ENCODE data around the gene C1QTNF8.
"Not testable (repeated sequence)": the region's sequence is repeated elsewhere in the genome, so short reads cannot be mapped to it uniquely, and the experiment has no call there.

C1QTNF8 gene

DNA sequence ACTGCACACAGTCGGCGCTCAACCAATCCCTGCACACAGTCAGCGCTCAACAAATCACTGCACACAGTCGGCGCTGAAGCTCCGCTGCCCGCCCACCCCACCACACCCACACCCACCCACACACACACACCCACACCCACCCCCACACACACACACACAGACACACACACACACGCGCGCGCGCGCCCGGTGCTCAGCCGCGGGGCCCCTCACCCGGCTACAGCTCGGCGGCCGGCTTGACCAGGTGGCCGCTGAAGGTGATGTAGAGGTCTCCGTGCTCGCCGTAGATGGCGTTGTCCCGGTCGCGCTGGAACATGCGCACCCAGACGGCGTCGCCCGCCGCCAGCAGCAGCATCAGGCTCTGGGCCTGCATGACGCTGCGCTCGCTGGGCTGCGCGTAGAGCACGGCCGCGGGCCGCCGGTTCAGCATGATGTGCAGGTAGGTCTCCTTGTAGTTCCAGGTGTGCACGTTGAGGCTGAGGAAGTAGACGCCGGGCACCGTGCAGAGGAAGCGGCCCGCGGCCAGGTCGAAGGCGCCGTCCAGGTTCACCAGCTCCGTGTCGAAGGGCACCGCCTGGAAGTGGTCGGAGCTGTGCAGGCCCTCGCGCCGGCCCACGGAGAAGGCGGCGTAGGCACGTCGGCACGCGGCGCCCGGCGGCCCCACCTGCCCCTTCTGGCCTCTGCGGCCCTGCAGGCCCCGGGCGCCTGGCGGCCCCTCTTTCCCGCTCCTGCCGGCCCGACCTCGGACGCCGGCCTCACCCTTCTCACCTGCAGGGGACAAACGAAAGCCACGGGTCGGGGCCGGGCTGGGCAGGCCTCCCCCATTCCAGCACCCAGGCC, 2.5 kb downstream of the C1QTNF8 start:
- DNase-seq (ENCODE audit: low read depth): no peak

DNA sequence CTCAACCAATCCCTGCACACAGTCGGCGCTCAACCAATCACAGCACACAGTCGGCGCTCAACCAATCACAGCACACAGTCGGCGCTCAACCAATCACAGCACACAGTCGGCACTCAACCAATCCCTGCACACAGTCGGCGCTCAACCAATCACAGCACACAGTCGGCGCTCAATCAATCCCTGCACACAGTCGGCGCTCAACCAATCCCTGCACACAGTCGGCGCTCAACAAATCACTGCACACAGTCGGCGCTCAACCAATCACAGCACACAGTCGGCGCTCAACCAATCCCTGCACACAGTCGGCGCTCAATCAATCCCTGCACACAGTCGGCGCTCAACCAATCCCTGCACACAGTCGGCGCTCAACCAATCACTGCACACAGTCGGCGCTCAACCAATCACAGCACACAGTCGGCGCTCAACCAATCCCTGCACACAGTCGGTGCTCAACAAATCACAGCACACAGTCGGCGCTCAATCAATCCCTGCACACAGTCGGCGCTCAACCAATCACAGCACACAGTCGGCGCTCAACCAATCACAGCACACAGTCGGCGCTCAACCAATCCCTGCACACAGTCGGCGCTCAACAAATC, 3.3 kb downstream of the C1QTNF8 start:
- not testable (repeated sequence) for DNase-seq (ENCODE audit: low read depth)

DNA sequence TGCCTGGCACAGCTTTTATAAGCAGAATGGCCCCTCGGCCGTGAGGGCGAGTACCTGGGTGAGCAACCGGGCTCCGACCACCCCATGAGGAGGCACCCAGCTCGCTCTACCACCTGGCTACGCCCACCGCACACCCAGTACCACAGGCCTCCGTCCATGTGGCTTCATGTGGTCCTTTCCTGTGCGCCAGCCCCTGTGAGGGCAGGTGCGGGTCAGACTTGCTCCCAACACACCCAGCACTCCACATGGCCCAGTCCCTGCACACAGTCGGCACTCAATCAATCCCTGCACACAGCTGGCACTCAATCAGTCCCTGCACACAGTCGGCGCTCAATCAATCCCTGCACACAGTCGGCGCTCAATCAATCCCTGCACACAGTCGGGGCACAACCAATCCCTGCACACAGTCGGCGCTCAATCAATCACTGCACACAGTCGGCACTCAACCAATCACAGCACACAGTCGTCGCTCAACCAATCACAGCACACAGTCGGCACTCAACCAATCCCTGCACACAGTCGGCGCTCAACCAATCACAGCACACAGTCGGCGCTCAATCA, 4.0 kb downstream of the C1QTNF8 start:
- DNase-seq (ENCODE audit: low read depth): no peak

DNA sequence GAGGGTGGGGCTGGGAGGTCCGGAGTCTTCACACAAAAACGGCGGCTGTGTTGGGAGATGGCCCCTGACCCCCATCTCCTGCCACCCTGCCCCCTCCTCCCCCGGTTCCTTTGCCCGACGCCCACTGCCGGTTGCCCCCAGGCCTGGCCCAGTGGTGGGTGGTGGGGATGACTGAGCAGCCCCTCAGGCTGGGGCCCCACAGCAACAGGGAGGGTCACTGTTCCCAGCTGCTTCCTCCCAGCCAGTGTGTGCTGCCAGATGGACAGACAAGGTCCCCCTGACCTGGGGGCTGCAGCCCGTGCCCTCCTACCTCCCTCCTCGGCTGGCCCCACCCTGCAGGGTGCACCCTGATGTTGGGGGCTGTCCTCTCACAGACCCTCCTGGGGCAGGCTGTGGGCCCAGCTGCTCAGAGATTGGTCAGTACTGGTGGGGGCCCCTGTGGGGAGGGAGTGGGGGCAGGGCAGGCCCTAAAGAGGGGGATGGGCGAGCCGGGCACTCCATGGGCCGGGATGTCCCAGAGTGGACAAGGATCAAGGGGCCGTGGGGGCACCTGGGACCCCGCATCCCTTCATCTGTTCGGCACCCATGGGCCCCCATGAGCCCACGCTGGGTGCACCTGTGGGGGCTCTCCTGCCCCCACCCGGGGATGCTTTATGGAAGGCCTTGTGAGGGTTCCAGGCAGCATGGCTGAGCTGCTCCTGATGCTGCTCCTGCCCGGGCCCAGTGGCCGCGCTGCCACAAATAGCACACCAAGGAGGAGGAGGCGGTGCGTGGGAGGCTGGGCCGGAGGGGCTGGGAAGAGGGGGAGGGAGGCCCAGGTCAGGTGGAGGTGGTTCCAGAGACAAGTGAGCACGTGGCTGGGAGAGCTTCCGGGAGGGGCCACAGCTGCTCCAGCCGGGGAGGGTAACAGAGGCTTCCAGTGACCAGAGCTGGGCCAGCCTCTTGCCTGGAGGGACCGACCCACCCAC, 5.1 kb downstream of the C1QTNF8 start:
- DNase-seq (ENCODE audit: low read depth): no peak

DNA sequence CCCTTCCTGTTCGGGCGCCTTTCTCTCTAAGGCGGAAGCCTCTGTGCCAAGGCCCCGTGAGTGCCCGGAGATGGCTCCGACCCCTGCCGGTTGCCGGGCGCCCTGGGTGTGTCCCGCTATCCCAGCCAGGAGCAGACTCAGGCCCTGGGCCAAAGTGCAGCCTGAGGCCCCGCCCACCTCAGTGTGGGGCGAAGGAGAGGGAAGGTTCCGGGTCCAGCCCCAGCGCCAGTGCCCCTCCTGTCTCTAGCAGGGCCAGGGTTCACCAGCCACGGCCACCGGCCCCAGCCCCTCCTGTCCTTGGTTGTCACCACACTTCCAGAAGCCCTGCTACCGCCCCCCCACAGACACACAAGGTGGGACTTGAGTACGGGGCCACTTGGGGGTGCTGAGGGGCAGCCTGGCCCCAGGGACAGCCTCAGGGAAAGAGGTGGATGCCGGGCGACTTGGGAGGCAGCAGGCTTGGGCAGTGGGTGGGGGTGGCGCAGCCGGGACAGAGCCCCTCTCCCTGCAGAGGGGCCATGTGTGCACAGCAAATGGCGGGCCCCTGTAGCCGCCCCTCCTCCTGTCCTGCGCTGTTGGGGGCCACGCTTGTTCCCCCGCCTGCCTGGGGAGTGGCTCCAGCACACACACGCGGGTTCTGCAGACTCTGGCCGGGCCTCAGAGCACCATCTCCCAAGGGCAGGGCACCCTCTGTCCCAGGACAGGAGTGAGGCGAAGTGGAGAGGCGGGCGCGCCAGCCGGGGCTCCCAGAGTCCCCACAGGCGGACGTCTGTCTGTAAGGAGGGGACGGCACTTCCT, 6.0 kb downstream of the C1QTNF8 start:
- no peak for DNase-seq (ENCODE audit: low read depth)

DNA sequence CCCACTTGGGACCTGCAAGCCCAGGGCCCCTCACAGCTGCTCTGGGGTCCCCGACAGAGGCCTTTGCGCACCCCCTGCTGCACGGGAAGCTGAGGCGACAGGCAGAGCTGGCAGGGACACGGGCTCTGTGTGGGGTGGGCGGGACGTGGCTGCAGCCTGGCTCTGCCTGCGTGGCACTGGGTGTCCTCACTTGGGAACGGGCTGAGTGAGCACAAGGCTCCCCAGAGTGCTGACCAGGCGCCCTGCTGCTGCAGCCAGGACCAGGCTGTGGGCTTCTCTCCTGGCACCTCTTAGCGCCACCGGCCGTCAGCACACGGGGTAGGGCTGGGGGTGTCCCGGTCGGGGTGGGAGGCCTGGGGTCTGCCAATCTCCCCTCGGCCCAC, 6.6 kb downstream of the C1QTNF8 start:
- DNase-seq (ENCODE audit: low read depth): no peak

DNA sequence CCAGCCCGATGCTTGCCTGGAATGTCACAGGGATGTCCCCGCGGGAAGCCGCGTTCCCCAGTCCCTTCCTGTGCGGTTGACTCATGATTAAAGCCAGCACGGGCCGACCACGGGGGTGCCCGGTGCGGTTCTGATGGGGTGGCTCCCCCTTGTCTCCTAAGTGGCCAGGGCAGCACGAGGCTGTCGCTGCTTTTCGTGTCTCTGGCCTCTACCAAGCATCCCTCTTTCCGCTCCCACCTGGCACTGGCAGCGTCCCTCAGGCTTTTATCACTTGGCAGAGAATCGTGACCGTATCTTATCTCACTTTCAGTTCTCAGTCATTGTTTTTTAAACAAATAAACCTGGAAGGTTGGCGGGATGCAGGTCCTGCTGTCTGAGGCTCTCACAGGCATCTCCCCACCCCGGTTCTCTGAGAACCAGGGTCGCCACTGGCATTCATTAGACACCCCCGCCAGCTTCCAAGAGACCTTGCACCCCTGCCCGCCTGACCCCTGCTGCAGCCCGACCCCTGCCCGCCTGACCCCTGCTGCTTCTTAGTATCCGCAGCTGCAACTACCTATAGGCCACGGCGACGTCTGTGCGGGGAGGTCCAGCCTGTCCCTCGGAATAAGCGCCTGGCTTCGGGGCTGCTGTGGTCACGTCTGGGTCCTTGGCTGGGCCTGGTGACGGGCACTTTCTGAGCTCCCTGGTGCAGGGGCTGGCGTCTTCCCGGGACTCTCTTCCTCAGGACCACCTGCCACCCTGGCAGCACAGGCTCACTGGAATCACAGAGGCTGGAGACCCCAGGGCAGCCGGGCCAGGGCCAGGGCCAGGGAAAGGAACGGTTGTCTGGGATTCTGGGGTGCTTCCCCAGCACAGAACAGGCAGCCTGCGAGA, 7.5 kb downstream of the C1QTNF8 start:
- no peak for DNase-seq (ENCODE audit: low read depth)

DNA sequence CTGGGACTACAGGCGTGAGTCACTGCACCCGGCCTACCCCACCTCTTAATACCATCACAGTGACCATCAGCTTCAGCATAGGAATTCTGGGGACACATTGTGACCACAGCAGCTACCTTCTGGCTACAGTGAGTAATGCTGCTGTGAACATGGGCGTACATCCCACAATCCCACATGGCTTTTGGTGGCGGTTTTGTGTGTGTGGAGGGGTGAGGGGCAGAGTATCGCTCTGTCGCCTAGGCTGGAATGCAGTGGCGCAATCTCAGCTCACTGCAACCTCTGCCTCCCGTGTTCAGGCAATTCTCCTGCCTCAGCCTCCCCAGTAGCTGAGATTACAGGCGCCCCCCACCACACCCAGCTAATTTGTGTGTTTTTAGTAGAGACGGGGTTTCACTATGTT, 9.6 kb downstream of the C1QTNF8 start:
- DNase-seq (ENCODE audit: low read depth): not testable (repeated sequence)

DNA sequence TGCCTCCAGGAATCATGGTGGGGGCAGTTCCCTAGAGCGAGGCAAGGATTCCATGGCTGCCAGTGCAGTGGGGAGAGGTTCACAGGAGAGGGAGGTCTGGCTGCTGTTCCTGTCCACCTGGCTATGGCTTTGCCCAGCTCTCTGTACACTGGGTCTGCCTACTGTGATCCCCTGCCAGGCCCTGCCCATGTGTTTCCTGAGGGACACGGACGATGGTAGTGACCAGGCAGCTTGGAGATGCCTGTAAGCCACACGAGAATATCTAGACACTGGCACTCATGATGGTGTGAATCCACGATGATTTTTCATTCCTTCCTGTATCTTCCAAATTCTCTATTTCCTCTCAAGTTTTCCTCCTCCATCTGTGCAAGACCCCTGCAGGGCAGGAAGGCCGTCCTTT, 11.1 kb downstream of the C1QTNF8 start:
- no peak for DNase-seq (ENCODE audit: low read depth)

DNA sequence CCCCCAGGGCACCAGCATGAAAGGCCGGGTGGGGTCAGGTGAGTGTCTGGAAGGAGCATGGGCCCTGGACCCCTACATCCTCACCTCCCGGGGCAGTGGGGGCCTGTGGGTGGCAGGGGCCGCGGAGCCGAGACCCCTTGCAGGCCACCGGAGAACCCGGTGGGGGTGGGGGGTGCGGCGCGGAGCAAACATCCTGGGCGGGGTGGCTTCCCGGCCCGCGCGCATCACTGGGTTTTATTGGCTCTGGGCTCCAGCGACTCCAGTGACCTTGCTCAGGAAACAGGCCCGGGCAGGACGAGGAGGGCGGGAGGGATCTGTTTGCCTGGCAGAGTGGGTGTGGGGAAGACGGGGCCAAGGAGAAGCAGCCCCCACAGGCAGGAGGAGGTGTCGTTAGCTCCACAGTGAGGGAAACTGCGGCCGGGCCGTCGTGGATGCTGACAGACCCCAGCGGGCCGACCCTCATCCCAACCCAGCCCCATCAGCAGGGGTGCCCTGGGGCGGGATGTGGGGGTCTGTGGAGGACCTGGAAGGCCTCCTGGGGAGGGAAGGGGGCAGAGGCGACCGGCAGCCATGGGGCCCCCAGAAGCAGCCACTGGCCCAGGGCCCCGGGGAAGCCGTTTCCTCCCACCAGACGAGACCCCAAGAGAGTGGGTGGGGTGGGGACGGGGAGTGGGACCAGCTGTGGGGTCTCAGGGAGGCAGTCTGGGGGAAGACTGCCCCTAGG, 12.9 kb downstream of the C1QTNF8 start:
- DNase-seq (ENCODE audit: low read depth): no peak

DNA sequence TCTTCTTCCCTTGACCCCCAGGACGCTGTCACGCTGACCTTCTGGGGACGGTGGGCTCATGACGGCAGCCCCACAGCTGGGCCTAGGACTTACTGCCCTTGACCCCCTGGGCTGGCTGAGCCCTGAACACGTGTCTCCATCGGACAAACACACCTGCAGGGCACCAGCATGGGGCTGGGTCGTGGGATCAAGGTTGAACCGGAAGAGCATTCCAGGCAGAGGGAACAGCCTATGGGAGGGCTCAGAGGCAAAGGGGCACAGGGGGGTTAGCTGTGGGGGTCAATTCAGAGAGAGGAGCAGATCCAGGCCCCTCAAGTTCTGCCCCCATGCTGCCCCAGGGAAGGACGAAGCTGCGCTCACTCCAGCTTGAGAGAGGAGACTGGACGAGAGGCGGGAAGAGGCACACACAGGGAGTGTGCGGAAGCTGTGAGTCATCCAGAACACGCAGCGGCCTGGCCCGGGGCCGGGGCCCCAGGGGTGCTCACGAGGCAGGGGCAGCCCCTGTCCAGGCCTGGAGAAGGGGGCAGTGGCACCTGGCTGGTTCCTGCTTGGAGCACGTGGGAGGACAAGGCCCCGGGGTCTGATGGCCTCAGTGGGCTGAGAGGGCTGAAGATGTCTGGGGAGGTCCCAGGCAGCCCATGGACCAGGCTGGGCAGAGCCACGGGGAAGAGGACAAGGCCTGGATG, 13.6 kb downstream of the C1QTNF8 start:
- DNase-seq (ENCODE audit: low read depth): peak; percentile 28

DNA sequence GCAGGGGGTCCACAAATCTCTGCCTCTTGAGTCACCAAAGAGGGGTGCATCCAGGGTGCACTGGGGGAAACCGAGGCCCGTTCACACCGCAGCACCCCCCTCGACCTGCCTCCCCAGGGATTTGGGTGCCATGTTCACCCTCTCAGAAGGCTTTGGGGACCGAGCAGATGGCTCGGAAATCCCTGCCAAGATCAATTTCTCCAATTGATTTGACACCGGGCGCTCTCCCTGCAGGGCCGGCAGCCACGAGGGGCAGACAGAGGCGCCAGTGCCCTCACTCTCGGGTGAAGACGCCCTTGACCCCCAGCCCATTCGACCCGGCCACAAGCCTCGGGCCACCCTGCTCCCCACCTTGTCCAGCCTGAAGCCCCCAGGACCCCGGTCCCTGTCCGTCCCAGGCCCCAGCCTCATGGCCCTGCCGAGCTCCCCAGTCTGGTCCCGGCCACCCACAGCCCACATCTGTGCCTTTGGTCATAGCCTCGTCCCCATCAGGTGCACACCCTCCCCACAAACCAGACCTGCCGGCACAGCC, 14.2 kb downstream of the C1QTNF8 start:
- DNase-seq (ENCODE audit: low read depth): no peak

DNA sequence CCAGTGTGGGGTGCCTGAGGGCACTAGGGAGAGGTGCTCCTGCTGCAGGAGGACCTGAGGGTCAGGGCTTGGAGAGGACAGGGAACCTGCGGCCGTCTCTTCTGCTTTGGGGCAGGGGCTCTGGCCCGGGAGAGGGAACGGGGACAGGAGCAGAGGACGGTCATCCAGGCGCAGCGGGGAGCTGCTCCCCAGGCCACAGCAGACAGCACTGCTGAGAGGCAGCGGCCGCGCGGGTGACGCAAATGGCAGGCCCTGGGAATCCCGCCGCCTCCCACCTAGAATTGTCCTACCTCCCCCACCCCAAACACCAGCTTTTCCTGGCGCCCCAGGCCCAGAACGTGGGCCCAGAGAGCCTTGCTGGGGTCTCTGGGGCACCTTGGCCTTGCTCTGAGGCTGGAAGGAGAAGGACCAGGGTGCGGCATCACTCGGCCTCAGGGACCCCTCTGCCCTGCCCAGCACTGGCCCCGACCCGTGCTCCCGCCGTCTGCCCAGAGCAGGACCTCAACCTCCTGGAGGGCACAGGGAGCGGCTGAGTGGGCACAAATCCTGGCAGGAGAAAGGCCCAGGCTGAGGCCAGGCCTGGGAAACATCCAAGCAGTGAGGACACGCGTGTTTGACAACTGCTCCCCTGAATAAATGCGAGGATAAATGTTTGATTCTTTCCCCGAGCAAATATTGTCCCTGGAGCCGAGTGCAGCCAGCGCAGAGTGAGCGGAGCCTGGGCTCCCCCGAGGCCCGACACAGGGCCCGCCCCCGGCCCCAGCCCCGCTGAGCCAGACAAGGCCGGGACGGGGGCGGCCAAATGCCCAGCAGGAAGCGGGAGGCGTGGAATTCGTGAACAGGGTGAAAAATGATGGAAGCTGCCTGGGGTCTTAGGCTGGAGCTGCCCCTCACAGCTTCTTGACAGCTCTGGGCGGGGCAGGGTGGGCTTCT, 15.0 kb downstream of the C1QTNF8 start:
- no peak for DNase-seq (ENCODE audit: low read depth)

DNA sequence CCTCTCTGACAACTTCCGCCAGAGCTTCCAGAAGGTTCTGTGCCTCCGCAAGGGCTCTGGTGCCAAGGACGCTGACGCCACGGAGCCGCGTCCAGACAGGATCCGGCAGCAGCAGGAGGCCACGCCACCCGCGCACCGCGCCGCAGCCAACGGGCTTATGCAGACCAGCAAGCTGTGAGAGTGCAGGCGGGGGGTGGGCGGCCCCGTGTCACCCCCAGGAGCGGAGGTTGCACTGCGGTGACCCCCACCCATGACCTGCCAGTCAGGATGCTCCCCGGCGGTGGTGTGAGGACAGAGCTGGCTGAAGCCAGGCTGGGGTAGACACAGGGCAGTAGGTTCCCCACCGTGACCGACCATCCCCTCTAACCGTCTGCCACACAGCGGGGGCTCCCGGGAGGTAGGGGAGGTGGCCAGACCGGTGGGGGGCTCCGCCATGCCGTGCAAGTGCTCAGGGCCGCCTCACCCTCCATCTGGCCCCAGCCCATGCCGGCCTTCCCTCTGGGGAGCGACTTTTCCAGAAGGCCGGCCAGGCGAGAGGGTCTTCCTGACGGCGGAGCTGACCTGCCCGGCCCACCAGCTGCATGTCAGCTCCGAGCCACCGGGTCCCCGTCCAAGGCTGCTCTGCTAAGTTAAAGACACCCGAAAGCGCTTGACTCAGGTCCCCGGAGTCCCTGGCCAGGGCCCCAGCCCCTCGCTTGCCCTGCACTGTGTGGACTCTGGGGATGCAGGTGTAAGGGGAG, 16.1 kb downstream of the C1QTNF8 start:
- no peak for DNase-seq (ENCODE audit: low read depth)

DNA sequence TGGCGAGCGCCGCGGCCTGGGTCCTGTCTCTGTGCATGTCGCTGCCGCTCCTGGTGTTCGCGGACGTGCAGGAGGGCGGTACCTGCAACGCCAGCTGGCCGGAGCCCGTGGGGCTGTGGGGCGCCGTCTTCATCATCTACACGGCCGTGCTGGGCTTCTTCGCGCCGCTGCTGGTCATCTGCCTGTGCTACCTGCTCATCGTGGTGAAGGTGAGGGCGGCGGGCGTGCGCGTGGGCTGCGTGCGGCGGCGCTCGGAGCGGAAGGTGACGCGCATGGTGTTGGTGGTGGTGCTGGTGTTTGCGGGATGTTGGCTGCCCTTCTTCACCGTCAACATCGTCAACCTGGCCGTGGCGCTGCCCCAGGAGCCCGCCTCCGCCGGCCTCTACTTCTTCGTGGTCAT, 16.7 kb downstream of the C1QTNF8 start:
- no peak for DNase-seq (ENCODE audit: low read depth)

DNA sequence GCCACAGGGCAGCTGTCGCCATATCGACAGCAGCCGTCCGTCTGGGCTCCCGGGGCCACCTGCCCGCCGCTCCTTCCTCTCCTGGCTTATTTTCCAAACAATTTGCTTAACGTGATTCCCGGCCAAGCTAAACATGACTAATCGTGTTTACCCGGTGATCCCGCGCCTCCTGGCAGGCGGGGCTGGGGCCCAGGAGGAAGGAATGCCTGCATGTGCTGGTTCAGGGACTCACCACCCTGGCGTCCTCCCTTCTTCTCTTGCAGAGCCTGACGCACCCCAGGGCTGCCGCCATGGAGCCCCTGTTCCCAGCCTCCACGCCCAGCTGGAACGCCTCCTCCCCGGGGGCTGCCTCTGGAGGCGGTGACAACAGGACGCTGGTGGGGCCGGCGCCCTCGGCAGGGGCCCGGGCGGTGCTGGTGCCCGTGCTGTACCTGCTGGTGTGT, 17.4 kb downstream of the C1QTNF8 start:
- peak; percentile 25 for DNase-seq (ENCODE audit: low read depth)
